Nephron progenitor cell (in vitro differentiated cells): ENCODE results near the gene STX17.

Experiments
- DNase-seq: peaks from one replicate; pipeline ENCODE4 v3.0.0; 2021
- H3K27ac Mint-ChIP-seq: 2 replicates; pipeline ENCODE4 v1.8.0; 2021; ENCODE audit warnings: mild to moderate bottlenecking, moderate library complexity, mixed read lengths
- H3K27me3 Mint-ChIP-seq: 2 replicates; pipeline ENCODE4 v1.8.0; 2021; ENCODE audit warnings: mild to moderate bottlenecking, low read depth, mixed read lengths; ENCODE audit not compliant: poor library complexity
- H3K36me3 Mint-ChIP-seq: 2 replicates; pipeline ENCODE4 v1.8.0; 2021; ENCODE audit warnings: low read depth, mixed read lengths
- H3K4me1 Mint-ChIP-seq: 2 replicates; pipeline ENCODE4 v1.8.0; 2021; ENCODE audit warnings: mixed read lengths
- H3K4me3 Mint-ChIP-seq: 2 replicates; pipeline ENCODE4 v1.8.0; 2021; ENCODE audit warnings: mild to moderate bottlenecking, moderate library complexity, mixed read lengths
- H3K9me3 Mint-ChIP-seq: 2 replicates; pipeline ENCODE4 v1.8.0; 2021; ENCODE audit warnings: mild to moderate bottlenecking, moderate library complexity, mixed read lengths
- TF ChIP-seq, protein P1 (sequence below): fragments of 200-600 bp; sonication (generic); IDR thresholded peaks from 2 replicates; pipeline ENCODE4 v1.5.0; 2021; ENCODE audit warnings: antibody characterized with exemption

Gene STX17

DNA sequence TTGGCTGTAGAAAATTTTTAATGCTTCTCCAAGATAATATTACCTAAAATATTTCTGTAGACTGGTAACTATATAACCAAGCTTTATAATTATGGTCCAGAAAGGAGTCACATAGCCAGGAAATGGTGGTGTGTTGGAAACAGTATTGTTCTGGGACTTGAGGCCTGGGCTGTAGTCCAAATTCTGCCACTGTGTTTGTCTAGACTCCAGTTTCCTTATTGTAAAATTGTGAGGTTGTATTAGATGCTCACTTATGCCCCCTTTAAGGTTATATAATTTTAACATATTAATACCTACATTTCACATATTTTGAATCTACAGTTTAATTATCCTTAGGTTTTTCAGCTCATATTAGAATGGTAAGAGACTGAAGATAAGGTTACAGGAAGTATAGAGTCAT, 42.4 kb downstream of the STX17 start:
- H3K27ac Mint-ChIP-seq, result no peak overlapping the region
- H3K4me3 Mint-ChIP-seq, result no peak overlapping the region
- peaks cover 4% of the 10 kb centered on the region for H3K9me3 Mint-ChIP-seq
- no peaks in the 10 kb centered on the region for H3K27me3 Mint-ChIP-seq
- TF ChIP-seq, protein P1, sequence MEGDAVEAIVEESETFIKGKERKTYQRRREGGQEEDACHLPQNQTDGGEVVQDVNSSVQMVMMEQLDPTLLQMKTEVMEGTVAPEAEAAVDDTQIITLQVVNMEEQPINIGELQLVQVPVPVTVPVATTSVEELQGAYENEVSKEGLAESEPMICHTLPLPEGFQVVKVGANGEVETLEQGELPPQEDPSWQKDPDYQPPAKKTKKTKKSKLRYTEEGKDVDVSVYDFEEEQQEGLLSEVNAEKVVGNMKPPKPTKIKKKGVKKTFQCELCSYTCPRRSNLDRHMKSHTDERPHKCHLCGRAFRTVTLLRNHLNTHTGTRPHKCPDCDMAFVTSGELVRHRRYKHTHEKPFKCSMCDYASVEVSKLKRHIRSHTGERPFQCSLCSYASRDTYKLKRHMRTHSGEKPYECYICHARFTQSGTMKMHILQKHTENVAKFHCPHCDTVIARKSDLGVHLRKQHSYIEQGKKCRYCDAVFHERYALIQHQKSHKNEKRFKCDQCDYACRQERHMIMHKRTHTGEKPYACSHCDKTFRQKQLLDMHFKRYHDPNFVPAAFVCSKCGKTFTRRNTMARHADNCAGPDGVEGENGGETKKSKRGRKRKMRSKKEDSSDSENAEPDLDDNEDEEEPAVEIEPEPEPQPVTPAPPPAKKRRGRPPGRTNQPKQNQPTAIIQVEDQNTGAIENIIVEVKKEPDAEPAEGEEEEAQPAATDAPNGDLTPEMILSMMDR, result no peak
- H3K4me1 Mint-ChIP-seq, result no peaks in the 10 kb centered on the region
- peaks cover 29% of the 10 kb centered on the region for H3K36me3 Mint-ChIP-seq
- DNase-seq, result no peak

DNA sequence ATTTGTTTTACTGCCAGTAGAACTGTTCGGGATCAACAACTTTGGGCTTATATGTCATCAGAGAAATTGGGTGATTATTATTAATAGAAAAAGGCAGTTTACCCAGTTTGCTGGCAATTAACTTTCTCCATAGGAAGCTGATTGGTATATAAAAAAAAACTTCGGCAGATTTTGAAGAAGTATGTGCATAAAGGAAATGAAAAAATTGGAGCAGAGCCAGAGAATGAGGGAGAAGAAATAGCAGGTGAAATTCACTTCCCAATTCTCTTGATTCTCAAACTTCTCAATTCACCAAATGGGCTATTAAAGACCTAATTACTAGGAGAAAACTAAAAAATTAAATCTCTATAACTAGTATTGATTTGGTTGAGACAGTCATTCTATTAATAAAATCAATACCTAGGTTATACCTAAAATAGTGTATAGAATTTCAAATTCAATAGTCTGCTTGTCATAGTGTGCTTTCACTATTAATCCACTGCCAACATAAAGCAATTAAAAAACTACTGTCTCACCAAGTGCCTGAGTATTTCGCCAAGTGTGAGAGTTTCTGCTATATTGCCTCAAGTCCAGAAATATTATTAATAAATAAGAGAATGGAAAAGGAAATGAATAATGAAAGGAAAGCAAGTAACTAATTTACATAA, 47.5 kb downstream of the STX17 start:
- no peak for DNase-seq
- Mint-ChIP-seq H3K27me3 (no peaks in the 10 kb centered on the region), H3K4me1 (no peaks in the 10 kb centered on the region)

DNA sequence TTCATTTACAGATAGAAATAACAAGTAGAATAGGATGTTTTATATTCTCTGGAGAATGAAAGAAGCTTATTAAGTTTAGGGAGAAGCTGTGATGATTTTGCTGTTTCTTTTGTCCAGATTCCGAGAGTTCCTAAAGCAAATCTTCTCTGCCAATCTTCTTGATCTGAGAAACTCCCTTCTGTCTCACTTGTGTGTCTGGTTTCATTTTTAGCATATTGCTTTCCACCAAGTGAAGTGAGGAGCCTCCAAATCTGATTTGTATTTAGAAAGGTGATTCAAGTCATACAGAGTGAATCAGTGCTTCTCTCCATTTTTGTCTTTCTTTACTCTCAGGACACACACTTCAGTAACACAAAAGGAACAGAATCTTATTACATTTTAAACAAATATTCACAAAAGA, 48.4 kb downstream of the STX17 start:
- Mint-ChIP-seq H3K9me3 (peaks cover 4% of the 10 kb centered on the region), H3K27me3 (no peaks in the 10 kb centered on the region), H3K4me1 (no peaks in the 10 kb centered on the region), H3K27ac (no peak overlapping the region), H3K36me3 (peaks cover 29% of the 10 kb centered on the region), H3K4me3 (no peak overlapping the region)
- no peak for DNase-seq
- TF ChIP-seq, protein P1, result no peak

More for the DNA sequence above, 47.5 kb downstream of the STX17 start:
- peaks cover 4% of the 10 kb centered on the region for H3K9me3 Mint-ChIP-seq
- no peak overlapping the region for H3K27ac Mint-ChIP-seq
- H3K36me3 Mint-ChIP-seq, result peaks cover 29% of the 10 kb centered on the region
- H3K4me3 Mint-ChIP-seq, result no peak overlapping the region
- TF ChIP-seq, protein P1, result no peak

DNA sequence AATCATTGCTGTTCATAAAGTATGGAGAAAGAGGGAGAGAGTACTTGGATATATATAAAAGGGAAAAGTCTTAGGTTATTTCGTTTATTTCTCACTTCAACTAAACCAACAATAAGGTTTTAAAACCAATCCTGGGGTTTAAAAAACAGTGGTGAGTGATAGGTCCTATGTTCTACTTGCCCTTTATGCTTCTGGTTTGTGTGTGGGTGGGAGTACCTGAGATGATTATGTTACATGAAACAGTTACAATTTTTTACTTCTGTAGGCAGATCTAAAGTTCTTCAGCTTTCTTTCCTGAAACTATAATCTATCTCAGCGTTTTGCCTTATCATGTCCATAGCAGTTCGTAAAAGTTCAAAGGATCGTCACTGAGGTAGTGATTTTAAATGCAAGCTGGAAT, 49.2 kb downstream of the STX17 start:
- no peak overlapping the region for H3K27ac Mint-ChIP-seq
- TF ChIP-seq, protein P1, result no peak
- no peaks in the 10 kb centered on the region for H3K4me1 Mint-ChIP-seq
- H3K9me3 Mint-ChIP-seq, result peaks cover 4% of the 10 kb centered on the region
- H3K36me3 Mint-ChIP-seq, result peaks cover 25% of the 10 kb centered on the region
- no peak overlapping the region for H3K4me3 Mint-ChIP-seq
- no peaks in the 10 kb centered on the region for H3K27me3 Mint-ChIP-seq
- no peak for DNase-seq

DNA sequence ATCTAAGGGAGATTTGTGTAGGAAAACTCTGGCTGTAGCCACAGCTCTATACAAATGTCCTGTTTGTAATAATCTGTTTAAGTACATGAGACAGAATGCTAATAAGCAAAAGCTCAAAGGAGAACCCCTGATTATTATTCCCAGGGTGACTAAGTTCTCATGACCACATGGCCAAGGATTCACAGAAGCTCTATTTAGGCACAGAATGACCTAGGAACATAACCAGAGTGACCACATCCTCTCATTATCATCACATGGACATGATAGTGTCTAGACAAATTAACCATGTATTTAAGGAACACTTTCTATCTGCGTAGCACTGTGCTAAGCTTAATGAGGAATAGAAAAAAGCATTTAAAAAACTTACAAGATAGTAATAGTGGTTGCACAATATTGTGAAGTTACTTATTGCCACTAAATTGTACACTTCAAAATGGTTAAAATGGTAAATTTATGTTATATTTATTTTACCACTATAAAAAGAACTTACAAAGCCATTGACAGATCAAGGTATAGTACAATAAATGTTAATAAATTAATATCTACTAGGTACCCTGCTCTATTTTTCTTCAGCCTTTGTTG, 56.3 kb downstream of the STX17 start:
- Mint-ChIP-seq H3K36me3 (peaks cover 6% of the 10 kb centered on the region), H3K4me3 (no peak overlapping the region), H3K9me3 (no peaks in the 10 kb centered on the region), H3K27ac (no peak overlapping the region), H3K27me3 (no peaks in the 10 kb centered on the region), H3K4me1 (no peaks in the 10 kb centered on the region)
- TF ChIP-seq, protein P1, result no peak
- no peak for DNase-seq

DNA sequence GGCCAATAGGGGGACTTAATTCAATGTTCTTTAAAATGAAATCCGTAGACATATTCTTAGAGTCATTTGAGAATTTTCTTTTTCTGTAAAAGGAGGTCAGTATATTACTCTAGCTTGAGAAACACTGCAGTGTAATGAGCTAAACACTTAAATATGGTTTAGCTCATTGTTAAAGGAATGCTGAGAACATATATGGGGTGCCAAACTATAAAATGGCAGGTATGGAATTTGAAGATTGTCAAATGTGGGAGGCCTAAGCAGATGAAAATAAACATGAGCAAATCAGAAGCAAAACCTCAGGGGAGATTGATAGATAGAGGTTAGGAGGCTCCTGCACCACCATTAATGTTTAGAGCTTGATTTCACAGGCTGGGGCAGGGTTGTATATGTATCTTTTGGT, 57.9 kb downstream of the STX17 start:
- Mint-ChIP-seq H3K4me3 (no peak overlapping the region), H3K9me3 (no peaks in the 10 kb centered on the region), H3K27me3 (no peaks in the 10 kb centered on the region), H3K4me1 (no peaks in the 10 kb centered on the region), H3K27ac (no peak overlapping the region), H3K36me3 (peaks cover 13% of the 10 kb centered on the region)
- TF ChIP-seq, protein P1, result no peak
- DNase-seq, result no peak
